IMR-90 (cell line): ENCODE measurements around the gene AGR3.

Experiments
- BHLHE40 ChIP-seq: fragments of 150-350 bp; IDR thresholded peaks from 2 replicates; pipeline ENCODE4 v1.6.1; 2016; ENCODE audit warnings: mild to moderate bottlenecking, low read depth, low read length
- CTCF ChIP-seq: conservative IDR thresholded peaks from 2 replicates; pipeline ENCODE4 v1.5.1; 2012; ENCODE audit warnings: mild to moderate bottlenecking, low read depth, low read length, improper control_type of control experiment
- MAFK ChIP-seq: IDR thresholded peaks from 2 replicates; pipeline ENCODE4 v1.6.1; 2012; ENCODE audit warnings: low read depth, low read length, improper control_type of control experiment
- NFE2L2 ChIP-seq: fragments of 150-350 bp; IDR thresholded peaks from 2 replicates; pipeline ENCODE4 v1.6.1; 2016; ENCODE audit warnings: low read depth, mild to moderate bottlenecking, low read length
- POLR2A ChIP-seq: IDR thresholded peaks from 2 replicates; pipeline ENCODE4 v1.6.1; 2012; ENCODE audit warnings: mild to moderate bottlenecking, low read depth, low read length
- RAD21 ChIP-seq: IDR thresholded peaks from 2 replicates; pipeline ENCODE4 v1.6.1; 2012; ENCODE audit warnings: low read length, improper control_type of control experiment
- RCOR1 ChIP-seq: IDR thresholded peaks from 2 replicates; pipeline ENCODE4 v1.6.1; 2012; ENCODE audit warnings: mild to moderate bottlenecking, low read length, improper control_type of control experiment; ENCODE audit not compliant: insufficient replicate concordance
- RFX5 ChIP-seq: IDR thresholded peaks from 2 replicates; pipeline ENCODE4 v1.8.0; 2012; ENCODE audit warnings: low read depth, mild to moderate bottlenecking, low read length, moderate library complexity
- SMC3 ChIP-seq: fragments of 150-350 bp; IDR thresholded peaks from 2 replicates; pipeline ENCODE4 v1.6.1; 2016; ENCODE audit warnings: low read depth, mild to moderate bottlenecking, antibody characterized with exemption, low read length, moderate library complexity
- USF2 ChIP-seq: fragments of 150-350 bp; IDR thresholded peaks from 2 replicates; pipeline ENCODE4 v1.6.1; 2017; ENCODE audit warnings: mild to moderate bottlenecking, antibody characterized with exemption, low read length, low read depth

- no peak for TF ChIP-seq BHLHE40
- no peak for TF ChIP-seq POLR2A
- TF ChIP-seq MAFK = no peak
- no peak for TF ChIP-seq RAD21
- no peak for TF ChIP-seq CTCF
- TF ChIP-seq RCOR1 = no peak
- no peak for TF ChIP-seq SMC3
- no peak for TF ChIP-seq USF2
- TF ChIP-seq RFX5 = no peak
- no peak for TF ChIP-seq NFE2L2
Observed at GRCh38 chr7:16919440-16919839, 37.7 kb upstream of the AGR3 start.
